AG04450 (cell line): ENCODE data around the gene LMTK2. TPM values are rescaled to one million over a fixed set of nuclear protein-coding genes. Genes with fewer than 3 reads are reported as not detected.

Experiments used
- CTCF ChIA-PET: fragments of 300-600, 350-600 bp; formaldehyde crosslinking; extraction: SDS; loops from one replicate; lab custom pipeline; 2022; ENCODE audit warnings: antibody characterized with exemption, inconsistent platforms; lab: Charles Lee
- POLR2A ChIA-PET: fragments of 350-600 bp; formaldehyde crosslinking; extraction: SDS; loops from one replicate; lab custom pipeline; 2021; ENCODE audit warnings: antibody characterized with exemption, inconsistent platforms; lab: Yijun Ruan, JAX
- DNase-seq: peaks from one replicate; pipeline ENCODE4 v3.0.0-alpha.2; 2011; ENCODE audit warnings: low read depth, low spot score
- H3K27ac ChIP-seq: one replicate; pipeline ENCODE4 v1.5.1; 2012; ENCODE audit warnings: low read depth, low read length, control low read depth
- H3K27me3 ChIP-seq: one replicate; pipeline ENCODE4 v1.6.0; 2012; ENCODE audit warnings: low read length; ENCODE audit not compliant: control insufficient read depth, insufficient read depth
- H3K4me3 ChIP-seq: 2 replicates; pipeline ENCODE4 v1.5.1; 2011; ENCODE audit warnings: mild to moderate bottlenecking, low read depth, low read length, control low read depth
- H3K9me3 ChIP-seq: 2 replicates; pipeline ENCODE4 v1.5.1; 2012; ENCODE audit warnings: low read length; ENCODE audit not compliant: control insufficient read depth, insufficient read depth
- polyA plus RNA-seq: library from polyadenylated mRNA; depleted of rRNA; stranded (reverse); fragments of >200 nt; gene quantifications from 2 replicates; pipeline ENCODE4 v1.2.3, GENCODE V29; 2011
- TF ChIP-seq, protein P1 (sequence below): IDR thresholded peaks from 2 replicates; pipeline ENCODE4 v1.5.1; 2011; ENCODE audit warnings: low read depth, low read length, control low read depth, inconsistent platforms

LMTK2 gene
- polyA plus RNA-seq, 1 experiment, result 3.7 TPM

DNA sequence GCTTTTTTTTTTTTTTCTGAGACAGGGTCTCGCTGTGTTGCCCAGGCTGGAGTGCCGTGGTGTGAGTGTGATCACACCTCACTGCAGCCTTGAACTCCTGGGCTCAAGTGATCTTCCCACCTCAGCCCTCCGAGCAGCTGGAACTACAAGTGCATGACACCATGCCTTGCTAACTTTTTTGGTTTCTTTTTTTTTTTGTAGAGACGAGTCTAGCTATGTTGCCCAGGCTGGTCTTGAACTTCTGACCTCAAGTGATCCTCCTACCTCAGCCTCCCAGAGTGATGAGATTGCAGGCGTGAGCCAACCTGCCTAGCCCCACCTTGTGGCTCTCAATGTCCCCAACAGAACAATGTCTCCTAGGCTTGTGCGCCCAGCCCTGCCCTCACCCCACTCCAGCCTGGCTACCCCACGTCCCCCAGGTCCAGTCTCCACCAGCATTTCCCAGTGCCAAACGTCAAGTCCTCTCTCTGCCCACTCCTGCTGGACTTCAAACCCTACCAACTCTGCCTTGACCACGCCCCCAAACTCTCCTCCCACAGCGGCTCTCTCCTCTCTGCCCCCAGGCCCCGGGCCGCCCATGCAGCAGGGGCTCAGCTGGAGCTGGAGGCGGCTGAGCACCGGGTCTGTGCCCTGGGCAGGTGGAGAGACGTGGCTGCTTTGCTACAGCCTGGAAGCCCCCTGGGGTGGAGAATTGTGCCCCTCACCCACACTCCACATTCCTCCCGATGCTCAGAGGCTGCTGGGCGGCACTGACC is 123.5 kb downstream of the LMTK2 start:
- Histone ChIP-seq H3K4me3 (no peak overlapping the region), H3K27ac (no peak overlapping the region), H3K9me3 (no peaks in the 10 kb centered on the region; the same call in 1 of the 2 replicates), H3K27me3 (no peaks in the 10 kb centered on the region)
- CTCF ChIA-PET, result interaction anchor here (0.6 kb wide), 1 partner anchor 10 kb away, joined by 3 read pairs; no protein-coding TSS in a partner anchor
- POLR2A ChIA-PET, result no interaction called here
- TF ChIP-seq, protein P1, sequence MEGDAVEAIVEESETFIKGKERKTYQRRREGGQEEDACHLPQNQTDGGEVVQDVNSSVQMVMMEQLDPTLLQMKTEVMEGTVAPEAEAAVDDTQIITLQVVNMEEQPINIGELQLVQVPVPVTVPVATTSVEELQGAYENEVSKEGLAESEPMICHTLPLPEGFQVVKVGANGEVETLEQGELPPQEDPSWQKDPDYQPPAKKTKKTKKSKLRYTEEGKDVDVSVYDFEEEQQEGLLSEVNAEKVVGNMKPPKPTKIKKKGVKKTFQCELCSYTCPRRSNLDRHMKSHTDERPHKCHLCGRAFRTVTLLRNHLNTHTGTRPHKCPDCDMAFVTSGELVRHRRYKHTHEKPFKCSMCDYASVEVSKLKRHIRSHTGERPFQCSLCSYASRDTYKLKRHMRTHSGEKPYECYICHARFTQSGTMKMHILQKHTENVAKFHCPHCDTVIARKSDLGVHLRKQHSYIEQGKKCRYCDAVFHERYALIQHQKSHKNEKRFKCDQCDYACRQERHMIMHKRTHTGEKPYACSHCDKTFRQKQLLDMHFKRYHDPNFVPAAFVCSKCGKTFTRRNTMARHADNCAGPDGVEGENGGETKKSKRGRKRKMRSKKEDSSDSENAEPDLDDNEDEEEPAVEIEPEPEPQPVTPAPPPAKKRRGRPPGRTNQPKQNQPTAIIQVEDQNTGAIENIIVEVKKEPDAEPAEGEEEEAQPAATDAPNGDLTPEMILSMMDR, result no peak
- no peak for DNase-seq

DNA sequence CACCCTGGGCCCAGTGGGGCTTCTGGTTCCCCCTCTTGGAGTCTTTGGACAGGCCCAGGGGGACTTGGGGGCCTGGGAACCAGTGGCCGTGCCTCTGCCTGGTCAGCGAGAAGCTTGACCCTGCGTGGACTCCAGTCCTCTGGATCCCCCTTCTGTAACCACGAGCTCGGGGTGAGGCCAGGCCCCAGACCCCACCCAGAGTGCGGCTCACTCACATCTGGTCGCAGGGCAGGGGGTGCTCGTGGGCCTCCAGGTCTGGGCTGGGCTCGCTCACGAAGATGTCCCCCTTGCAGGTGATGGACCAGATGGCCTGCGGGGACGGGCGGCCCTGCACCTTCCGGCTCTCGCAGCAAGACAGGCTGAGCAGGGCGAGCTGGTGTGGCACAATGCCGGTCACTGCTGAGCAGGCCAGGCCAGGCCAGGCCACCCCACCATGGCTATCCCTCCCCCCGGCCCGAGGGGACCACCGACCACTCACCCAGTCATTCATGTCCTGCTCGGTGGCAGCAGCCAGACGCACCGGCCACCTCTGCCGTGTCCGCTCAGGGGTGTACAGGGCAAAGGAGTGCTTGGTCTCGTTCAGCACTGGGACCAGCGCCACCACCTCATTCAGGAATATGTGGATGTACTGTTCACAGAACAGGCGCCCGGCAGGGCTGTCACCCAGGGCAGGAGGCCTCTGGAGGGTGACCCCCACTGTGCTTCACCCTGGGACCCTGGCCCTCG is 124.2 kb downstream of the LMTK2 start:
- TF ChIP-seq, protein P1, result no peak

DNA sequence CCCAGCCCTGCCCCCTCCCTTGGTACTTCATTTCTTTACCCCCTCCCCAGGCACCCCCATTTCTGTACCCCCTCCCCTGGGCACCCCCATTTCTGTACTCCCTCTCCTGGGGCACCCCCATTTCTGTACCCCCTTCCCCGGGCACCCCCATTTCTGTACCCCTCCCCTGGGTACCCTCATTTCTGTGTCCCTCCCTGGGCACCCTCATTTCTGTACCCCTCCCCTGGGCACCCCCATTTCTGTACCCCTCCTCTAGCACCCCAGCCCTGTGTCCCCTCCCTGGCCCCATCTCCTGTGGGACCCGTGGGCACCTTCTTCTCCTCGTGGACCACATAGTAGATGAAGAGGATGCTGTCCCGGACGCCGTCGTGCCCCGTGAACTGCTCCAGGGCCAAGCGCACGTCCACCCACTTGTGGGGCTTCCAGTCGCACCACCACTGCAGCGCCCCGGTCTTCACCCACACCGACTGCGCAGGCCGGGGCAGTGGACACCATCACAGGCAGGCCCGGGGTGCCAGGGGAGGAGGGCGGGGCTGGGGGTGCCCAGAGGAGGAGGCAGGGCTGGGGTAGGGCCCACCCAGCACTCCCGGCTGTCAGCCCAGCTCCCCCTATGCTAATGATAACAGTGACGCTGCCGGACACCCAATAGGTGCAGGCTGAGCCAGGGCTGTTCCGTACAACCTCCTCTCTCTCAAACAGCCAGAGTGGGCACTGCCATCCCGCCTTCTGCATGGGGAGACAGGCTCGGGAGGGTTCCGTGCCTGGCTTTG is 125.0 kb downstream of the LMTK2 start:
- DNase-seq, result no peak
- Histone ChIP-seq H3K27me3 (no peaks in the 10 kb centered on the region), H3K27ac (no peak overlapping the region), H3K9me3 (no peaks in the 10 kb centered on the region; the same call in 1 of the 2 replicates), H3K4me3 (no peak overlapping the region)
- ChIA-PET POLR2A (no interaction called here), CTCF (no interaction called here)
- TF ChIP-seq, protein P1, result no peak

More for the DNA sequence above, 124.2 kb downstream of the LMTK2 start:
- H3K27me3 ChIP-seq, result no peaks in the 10 kb centered on the region
- ChIA-PET CTCF (no interaction called here), POLR2A (no interaction called here)
- H3K9me3 ChIP-seq, result no peaks in the 10 kb centered on the region; the same call in 1 of the 2 replicates
- H3K4me3 ChIP-seq, result no peak overlapping the region
- DNase-seq, result no peak
- H3K27ac ChIP-seq, result no peak overlapping the region

DNA sequence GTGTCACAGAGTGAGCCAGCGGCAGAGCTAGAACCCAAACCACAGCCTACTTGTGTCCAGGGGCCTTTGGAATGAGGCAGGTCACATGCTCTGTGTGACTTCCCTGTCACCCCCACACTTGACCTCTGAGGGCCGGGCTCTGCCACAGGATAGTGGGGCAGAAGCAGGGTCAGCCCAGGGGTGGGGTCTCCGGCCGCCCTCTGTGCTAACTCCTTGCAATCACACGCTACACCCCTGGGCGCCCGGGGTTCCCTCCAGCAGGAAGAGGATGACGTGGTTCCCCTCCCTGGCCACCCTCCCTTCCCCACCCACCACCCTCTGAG is 125.6 kb downstream of the LMTK2 start:
- no peak overlapping the region for H3K27ac ChIP-seq
- no peaks in the 10 kb centered on the region; the same call in 1 of the 2 replicates for H3K9me3 ChIP-seq
- H3K27me3 ChIP-seq, result no peaks in the 10 kb centered on the region
- ChIA-PET CTCF (no interaction called here), POLR2A (interaction anchor here (0.6 kb wide), 1 partner anchor 880 kb away, joined by 4 read pairs; no protein-coding TSS in a partner anchor)
- H3K4me3 ChIP-seq, result no peak overlapping the region
- TF ChIP-seq, protein P1, result no peak
- DNase-seq, result no peak
